ENCODE measurements around the gene IFIT1.
A peak's percentile ranks its signal among the peaks of the same experiment; 100 is the strongest.
"Not testable (repeated sequence)": the region's sequence is repeated elsewhere in the genome, so short reads cannot be mapped to it uniquely, and the experiment has no call there.

The IFIT1 gene, protein sequence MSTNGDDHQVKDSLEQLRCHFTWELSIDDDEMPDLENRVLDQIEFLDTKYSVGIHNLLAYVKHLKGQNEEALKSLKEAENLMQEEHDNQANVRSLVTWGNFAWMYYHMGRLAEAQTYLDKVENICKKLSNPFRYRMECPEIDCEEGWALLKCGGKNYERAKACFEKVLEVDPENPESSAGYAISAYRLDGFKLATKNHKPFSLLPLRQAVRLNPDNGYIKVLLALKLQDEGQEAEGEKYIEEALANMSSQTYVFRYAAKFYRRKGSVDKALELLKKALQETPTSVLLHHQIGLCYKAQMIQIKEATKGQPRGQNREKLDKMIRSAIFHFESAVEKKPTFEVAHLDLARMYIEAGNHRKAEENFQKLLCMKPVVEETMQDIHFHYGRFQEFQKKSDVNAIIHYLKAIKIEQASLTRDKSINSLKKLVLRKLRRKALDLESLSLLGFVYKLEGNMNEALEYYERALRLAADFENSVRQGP

DNA sequence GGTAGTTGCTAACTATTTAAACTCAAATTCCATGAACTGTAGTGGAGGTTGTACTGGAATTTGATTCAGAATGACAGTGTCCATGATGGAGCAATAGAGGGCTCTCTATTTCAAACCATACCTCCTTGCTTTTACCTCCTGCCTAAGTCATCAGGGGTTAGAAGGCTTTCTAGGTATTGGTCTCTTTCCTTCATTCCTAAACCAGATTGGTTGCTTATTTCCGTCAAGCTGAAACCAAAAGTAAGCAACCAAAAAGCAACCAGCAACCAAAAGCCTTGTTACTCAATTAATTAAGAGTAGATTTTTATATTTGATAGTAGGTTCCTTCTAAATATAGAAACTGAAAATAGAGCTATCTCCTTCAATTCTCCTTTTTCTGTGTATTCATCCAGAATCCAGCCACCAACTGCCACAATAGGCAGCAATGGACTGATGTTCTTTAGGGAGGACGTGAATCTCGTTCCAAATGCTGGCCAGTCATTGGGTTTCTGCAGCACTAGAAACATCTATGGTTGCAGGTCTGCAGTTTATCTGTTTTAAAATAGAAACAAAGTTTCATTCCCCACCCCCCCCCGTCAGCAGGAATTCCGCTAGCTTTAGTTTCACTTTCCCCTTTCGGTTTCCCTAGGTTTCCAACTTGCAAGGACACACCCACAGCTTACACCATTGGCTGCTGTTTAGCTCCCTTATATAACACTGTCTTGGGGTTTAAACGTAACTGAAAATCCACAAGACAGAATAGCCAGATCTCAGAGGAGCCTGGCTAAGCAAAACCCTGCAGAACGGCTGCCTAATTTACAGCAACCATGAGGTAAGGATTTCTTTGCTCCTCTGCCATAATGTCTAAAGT, at the start of gene IFIT1:
Gene IFIT1, plus strand, starts transcription at position 717 of the 850 bp plus-strand sequence. Its CDS starts 90 bp downstream, at position 807.
- peak in 1 of 2 experiments; percentile 30 for DNase-seq

DNA sequence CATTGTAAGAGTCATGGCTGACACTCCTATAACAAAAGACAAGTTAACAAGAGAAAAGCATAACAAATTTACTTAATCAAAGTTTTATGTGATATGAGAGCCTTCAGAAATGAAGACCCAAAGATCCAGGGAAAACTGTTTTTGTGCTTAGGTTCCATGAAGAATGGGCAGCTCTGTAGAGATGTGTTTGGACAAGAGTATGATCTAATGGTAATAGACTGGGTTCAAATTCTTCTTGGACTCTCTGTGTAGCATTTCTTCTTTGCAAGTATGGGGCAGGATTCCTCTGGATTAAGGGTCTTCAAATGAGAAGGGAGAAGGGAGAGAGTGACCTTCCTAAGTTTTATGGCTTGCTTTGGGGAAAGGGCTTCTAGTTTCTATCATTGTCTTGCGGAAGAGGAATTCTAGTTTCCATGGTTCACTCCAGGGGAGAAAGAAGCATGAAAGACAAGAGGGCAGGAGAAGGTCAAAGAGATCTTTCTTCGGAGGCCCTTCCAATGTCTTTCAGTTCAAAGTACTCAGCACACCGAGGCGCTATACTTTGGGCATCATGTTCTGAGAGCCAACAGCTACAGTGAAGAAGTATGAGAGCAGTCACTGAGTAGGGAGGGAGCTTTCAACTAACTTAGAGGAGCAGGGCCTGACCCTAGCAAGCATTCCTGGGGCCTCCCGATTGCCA, 49.2 kb upstream of the IFIT1 start:
- no peak for DNase-seq

DNA sequence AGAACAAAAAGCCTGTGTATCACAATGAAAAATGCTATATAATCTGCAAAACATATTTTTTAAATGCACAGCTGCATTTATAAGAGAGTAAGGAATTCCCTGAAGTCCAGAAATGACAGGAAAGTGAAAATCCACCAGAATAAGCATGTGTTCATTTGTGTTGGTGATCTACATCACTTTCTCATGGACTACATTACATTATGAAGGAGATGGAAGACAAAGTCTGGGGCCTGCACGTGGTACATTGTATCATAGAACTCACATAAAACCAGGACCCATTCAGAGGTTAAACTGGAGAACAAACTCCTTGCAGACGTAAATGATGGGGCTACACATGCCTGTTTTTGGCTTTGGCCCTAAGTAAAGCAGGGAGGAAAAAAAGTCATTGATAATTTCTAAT, 48.3 kb upstream of the IFIT1 start:
- DNase-seq, result no peak

DNA sequence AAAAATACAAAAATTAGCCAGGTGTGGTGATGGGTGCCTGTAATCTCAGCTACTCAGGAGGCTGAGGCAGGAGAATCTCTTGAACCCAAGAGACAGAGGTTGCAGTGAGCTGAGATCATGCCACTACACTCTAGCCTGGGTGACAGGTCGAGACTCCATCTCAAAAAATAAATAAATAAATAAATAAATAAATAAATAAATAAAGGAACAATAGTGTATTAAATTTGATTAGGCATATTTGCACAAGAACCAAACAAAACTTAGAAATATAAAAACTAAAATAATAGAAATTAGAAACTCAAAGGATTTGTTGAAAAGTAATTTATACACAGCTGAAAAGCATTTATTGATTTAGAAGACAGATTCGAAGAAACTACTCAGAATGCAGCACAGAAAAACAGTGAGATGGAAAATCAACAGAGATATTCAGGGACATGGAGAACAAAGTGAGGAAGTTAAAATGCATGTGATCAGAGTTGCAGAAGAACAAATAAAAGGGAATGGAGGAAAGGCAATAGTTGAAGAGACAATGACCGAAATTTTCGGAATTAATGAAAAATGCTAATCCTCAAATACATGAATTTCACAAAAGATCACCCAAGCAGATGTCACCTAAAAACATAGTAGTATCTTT, 46.9 kb upstream of the IFIT1 start:
- no peak for DNase-seq

DNA sequence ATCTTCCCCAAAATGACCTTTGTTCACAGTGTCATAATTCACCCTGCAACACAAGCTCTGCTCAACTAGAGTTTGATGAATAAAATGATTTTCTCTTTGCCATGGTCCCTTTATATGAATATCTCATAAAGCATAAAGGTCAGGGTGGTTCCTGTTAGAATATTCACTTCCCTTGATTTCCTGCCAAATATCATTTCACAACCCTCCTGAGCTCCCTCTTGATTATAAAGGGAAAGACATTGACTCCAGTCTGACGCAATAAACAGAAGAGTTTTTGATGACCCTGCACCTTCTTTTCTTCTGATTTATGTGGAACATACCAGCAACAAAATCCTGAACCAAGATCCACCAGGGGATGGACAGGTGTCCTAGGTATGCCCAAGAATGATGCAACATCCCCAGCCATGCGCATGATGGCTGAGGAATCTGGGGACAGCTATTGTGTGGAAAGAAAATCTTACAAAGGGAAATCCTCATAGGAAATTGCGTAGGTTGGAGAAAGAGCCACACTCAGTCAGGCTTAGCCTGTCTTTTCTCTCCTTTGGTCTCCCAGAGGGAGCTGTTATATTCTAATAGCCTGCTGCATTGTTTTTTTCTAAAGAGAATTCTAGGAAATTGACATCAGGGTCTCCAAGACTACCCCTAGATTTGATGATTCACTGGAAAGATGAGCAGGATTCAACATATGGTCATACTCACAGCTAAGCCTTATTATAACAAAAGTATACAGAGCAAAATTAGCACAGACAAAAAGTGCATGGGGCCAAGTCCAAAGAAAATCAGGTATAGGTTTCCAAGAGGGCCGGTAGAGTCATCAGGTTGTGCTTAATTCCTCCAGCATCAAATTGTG, 45.8 kb upstream of the IFIT1 start:
- no peak for DNase-seq

DNA sequence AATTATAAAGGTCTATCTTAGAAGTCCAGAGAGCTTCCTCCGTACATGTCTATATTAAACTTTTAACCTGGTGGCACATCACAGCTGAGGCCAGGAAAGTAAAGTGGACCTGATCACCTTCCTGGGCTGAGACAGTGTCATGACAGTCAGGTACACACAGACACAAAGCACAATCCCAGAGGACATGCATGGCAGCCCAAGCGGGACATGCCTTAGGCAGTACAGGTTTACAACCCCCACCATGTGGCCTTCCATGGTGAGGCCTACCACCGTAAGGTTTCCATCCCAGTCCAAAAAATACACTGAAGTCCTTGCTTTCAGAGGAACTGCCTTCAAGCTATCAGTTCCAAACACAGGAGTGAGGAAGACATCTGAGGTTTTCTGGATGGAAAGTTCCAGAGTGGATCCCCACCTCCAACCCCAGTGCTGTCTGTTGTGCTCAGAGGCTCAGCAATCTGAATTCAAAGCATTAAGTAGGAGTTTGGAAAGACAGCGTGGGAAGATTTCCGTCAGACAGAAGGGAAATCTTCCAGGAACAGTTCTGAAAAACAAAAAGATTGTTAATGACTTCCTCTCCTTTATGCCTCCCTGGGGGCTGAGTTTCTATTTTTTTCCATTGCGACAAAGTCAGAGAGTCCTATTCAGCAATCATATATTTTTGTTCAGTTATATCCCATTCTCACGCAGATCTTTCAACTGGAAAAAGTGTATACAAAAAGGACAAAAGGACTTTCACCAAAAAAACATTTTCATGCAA, 44.5 kb upstream of the IFIT1 start:
- DNase-seq, result peak in 1 of 2 experiments; percentile 28

DNA sequence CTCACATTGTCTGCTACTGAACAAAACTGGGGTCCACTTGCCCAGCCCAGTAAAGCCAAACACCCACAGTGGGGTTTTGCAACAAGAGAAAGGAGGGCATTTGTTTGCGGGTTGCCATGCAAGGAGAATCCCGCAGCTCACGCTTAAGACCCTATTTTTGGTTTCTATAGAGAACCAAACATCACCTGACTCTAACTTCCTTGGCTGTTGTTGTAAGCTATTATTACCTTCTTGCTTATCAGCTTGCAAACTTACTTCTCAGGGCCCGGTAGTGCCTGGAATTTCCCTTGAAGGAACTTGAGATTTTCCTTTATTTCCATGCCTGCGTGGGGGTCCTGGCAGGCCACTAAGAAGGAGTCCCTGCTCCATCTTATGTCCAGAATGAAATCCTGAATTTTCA, 43.9 kb upstream of the IFIT1 start:
- no peak for DNase-seq

DNA sequence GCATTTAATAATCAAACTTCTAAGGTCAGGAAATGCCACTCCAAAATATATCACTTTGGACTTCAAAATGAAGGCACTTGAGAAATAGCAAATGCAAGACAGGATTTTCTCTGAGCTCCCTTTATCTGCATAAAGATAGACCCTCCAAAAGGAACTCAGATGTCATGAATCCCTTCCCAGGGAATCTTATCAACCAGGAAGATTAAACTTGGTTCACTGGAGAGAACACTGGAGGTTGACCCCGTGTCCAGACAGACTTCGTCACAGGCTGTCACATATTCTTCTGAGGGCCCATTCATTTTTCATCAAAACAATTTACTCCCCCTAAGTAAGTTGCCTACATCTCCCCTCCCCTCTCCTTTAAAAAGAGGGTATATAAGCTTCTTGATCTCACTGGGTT, 43.4 kb upstream of the IFIT1 start:
- DNase-seq, result no peak

DNA sequence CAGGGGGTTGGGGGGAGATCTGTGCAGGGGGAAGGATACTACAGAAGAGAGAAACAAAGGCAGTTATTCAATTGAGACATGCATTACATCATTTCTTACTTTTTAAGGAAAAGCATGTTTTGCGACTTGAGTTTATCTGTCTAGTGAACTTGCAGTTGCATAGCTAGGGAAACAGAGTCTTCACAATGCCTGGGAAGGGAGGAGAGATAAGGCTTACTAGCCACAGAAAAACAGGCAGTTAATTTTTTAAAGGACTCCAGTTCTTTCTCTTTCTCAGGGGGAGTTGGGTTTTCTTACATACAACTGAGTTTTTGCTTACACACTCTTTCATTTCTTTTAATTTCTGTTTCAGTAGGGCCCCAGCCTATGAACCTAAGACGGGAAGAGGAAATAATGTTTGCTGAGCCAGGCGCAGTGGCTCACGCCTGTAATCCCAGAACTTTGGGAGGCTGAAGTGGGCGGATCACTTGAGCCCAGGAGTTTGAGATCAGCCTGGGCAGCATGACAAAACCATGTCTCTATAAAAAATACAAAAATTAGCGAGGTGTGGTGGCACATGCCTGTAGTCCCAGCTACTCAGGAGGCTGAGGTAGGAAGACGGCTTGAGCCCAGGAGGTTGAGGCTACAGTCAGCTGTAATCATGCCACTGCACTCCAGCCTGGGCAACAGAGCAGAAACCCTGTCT, 41.6 kb upstream of the IFIT1 start:
- not testable (repeated sequence) for DNase-seq

DNA sequence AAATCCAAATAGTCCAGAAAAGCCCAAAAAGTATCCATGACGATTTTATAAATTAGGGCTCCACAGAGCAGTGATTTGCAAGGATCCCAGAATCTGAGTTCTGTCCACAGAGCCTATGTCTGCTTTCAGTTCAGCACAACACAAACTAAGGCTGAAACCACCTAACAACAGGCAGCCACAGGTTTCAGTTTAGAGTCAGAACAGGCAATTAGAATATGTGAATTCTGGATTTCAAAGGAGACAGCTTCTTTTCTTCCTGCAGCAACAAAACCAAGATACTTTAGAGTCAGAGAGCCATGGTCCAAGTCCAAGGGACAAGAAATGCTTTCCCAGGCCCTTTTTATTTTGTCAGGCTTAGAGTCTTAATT, 41.0 kb upstream of the IFIT1 start:
- DNase-seq, result no peak

DNA sequence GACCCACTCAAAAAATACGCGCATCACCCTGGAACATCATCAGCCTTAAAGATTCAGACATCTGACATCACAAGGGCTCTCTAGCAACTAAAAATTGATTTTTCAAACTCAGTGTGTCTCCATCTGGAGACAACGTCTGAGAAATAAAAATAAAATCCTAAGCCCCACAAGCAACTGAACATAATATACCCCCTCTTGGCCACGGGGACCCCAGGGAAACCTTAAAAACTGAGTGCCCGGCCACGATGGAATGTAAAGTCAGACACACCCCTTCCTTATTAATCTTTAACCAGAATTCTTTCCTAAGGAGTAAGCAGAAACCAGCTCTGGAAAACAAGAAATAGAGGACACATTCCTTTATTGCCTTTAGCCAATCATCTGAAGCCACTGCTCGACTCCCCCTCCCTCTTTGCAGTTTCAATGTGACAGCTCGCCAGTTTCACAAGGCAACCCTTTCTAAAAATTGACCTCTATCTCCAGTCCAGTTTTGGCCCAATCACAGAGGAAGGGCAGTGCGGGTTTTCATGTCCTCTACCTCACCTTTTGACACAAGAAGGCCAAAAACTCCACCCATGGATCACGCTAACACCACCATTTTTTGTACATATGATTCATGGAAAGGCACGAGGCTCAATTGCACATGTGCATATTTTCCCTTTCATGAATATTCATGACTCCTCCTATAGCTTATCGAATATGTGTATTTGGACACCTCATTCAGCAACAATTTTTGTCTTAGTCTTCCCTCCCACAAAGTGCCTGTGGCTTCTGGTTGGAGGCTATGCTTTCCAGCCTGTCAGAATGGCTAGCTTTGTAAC, 40.4 kb upstream of the IFIT1 start:
- DNase-seq, result no peak

DNA sequence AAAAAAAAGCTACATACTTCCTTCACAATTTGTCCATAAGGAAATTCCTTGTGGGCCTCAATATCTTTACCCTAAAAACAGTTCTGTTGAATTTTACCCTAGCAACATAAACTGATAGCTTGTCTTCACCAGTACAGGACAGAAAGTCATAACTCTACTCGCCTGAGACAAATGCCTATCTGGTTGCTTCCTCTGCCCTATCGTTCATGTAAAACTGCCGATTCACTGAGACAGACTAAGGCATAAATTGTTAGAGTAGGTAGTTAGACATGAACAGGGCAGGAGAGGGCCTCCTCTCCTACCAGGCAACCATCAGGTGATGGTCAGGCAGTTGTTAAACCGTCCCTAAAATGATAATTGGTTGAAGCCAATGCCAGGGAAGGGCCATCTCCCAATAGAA, 39.6 kb upstream of the IFIT1 start:
- no peak for DNase-seq

DNA sequence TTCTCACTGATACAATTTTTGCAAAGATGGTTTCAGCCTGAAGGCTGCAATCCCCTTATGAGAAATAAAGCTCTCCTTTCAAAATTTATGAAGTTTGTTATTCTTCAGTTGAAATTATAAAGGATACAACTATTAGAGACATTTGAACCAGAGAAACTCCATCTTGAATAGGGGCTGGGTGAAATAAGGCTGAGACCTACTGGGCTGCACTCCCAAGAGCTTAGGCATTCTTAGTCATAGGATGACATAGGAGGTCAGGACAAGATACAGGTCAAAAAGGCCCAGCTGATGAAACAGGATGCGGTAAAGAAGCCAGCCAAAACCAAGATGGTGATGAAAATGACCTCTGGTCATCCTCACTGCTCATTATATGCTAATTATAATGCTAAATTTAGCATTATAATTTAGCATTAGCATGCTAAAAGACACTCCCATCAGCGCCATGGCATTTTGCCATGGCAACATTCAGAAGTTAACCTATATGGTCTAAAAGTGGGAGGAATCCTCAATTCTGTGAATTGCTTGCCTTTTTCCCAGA, 37.0 kb upstream of the IFIT1 start:
- DNase-seq, result no peak

DNA sequence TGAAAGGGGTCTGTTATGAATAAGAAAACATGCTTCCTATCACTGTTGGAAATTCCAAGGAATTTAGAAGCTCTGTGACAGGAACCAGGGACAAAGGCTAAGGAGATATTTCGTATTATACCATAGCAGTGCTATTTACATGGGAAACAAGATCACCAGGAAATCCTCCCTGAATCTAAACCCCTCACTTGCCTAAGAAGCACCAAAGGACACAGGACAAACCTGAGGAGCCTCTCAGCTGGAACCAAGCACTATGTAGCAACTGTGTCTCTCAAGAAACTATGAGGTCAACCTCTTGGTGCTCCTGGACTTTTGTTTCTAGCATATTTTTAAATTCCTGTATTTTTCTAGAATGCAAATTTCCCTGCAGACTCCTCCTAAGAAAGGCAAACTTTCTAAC, 35.3 kb upstream of the IFIT1 start:
- DNase-seq, result no peak

DNA sequence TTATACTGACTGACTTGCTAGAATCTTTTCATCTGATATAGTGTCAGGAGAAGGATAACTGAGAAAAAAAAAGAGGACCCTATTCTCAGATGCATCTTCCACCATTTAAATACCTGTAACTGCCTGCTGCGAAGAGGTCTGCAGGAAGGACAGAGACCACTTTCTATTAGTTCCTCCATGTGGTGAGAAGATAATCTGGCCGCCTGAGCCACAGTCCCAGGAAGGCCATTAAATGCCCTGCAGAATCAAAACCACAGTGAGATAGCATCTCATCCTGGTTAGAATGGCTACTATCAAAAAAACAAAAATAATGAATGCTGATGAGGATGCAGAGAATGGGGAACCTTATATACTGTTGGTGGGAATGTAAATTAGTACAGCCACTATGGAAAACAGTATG, 34.4 kb upstream of the IFIT1 start:
- DNase-seq, result no peak

DNA sequence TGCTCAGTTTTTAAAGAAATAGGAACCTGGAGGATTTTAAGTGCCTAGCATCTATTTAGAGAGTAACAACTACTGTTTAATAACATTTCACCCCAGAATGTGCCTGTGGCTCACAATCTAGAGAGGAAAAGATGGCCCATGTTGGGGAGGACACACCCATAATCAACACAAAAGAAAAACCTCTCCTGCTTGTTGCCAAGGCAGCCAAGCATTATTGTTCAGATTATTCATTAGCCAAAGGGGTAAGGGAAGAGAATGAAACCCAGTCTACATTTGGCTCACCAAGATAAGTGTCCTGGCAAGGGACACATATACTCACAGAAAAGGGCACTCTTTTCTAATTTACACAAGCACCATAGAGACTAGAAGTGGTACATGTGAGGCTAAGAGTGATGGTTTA, 32.3 kb upstream of the IFIT1 start:
- DNase-seq, result no peak

DNA sequence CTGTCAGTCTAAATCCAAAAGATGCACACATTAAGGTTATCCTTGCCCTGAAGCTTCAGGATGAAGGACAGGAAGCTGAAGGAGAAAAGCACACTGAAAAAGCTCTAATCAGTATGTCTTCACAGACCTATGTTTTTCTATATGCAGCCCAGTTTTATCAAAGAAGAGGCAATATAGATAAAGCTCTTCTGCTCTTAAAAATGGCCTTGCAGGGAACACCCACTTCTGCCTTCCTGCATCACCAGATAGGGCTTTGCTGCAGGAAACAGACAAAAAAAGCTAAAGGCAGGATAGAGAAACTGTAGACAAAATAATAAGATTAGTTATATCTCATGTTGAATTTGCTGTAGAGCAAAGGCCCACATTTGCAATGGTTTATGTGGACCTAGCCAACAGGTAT, 29.5 kb upstream of the IFIT1 start:
- no peak for DNase-seq

DNA sequence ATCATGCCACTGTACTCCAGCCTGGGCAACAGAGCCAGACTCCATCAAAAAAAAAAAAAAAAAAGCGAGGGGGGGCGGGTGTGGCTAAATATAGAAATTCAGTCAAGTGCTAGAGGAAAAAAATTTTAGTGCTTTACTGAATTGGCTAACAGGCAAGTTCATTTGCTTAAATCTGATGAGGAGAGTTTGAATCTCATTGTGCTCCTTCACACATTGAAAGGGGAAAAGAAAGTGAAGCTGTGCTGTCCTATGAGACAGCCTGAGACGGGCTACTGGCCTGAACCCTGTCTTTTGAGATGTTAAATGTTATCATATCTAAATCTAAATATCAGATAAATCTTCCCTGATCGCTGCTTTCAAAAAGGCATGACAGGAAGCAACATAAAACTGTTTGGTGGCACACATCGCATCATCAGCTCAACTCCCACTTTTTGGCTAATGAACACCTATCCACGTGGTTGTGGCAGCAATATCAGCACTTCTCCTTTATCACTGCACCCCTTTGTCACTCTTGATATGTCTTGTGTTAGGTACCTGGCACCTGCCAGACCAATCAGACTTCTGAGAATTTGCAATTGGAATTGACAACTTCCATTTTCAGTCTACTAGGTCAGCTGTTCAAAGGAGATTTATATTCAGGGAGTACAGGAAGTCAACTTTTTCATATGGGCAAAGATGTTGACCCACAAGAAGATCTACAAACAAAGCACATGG, 28.5 kb upstream of the IFIT1 start:
- no peak for DNase-seq

DNA sequence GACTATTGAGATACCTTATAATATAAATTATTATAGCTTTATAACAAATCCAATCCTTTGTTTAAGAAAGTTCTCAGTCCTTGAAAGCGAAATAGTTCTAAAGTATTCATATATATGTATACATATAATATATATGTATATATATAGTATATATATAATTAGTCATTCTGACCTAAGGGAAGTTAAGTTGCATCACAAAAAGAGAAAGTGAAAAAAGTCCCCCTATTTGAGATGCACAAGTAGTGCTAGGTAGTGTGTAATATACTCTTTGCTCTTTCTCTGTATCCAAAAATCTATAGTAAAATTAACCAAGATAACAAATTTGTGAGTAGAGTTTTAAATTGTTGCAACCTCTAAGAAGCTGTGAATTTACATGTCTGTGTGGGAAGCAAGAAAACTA, 27.9 kb upstream of the IFIT1 start:
- no peak for DNase-seq
